WI38 (cell line): ENCODE measurements around the gene TCF21.

Source experiments
- H3K4me3 ChIP-seq: 2 replicates; pipeline ENCODE4 v1.5.1; 2011; ENCODE audit warnings: low read depth, mild to moderate bottlenecking, control low read depth, low read length
- CTCF ChIP-seq: IDR thresholded peaks from 2 replicates; pipeline ENCODE4 v1.5.1; 2012; ENCODE audit warnings: low read depth, mild to moderate bottlenecking, control low read depth, low read length

TCF21 gene

DNA sequence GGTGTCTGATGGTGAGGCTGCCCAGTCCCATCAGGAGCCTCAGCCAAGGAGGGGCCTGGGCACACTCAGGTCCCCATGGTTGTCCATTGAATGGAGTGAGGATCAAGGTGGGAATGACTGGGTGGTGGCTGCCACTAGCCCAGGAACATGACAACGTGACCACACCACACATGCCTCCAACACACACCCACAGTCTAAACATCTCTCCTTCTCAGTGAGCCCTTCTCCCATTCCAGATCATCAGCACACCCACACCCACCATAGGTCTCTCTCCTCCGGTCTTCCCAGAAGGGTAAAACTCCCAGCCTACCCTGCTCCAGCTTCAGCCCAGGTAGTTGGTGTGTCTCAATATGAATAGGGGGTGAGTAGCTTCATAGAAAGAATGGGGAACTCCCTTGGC, 5.5 kb downstream of the TCF21 start:
- H3K4me3 ChIP-seq: no peak overlapping the region
- TF ChIP-seq CTCF: no peak

DNA sequence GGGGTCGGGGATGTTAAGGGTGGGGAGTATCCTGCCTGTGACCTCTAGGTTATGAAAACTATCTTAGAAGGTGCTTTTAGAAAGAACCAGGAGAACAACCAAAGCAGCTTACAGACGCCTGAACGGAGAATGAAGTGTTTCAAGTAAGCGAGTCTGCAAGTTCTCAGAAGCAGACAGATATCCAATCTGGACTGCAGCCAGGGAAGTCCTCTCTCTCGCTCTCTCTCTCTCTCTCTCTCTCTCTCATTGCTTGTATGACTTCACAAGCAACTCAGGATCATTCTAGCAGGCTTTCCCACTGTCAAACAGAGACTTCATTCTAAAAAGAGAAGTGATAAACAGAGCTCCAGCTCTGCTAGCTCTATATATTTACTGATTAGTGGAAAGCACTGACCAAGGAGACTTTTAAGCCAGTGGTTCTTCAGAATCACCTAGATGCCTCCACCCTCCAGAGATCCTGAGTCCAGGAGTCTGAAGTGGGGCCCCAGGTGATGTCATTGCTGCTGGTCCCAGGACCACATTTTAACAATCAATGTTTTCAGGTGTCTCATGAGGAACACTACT, 6.0 kb downstream of the TCF21 start:
- no peak overlapping the region for H3K4me3 ChIP-seq
- no peak for TF ChIP-seq CTCF

- no peak overlapping the region for H3K4me3 ChIP-seq
- TF ChIP-seq CTCF: no peak
Measured at GRCh38 chr6:133895573-133896343, 6.8 kb downstream of the TCF21 start.

GRCh38 chr6:133896344-133896721, 7.4 kb downstream of the TCF21 start:
- H3K4me3 ChIP-seq: no peak overlapping the region
- no peak for TF ChIP-seq CTCF

GRCh38 chr6:133898263-133898662, 9.3 kb downstream of the TCF21 start:
- no peak for TF ChIP-seq CTCF
- H3K4me3 ChIP-seq: no peak overlapping the region

GRCh38 chr6:133899556-133899955, 10.6 kb downstream of the TCF21 start:
- H3K4me3 ChIP-seq: no peak overlapping the region
- no peak for TF ChIP-seq CTCF

- H3K4me3 ChIP-seq: no peak overlapping the region
- TF ChIP-seq CTCF: no peak
Measured at GRCh38 chr6:133903855-133904254, 14.9 kb downstream of the TCF21 start.
